Measurements from ENCODE around the gene CALHM5.

- TF ChIP-seq, protein P1, sequence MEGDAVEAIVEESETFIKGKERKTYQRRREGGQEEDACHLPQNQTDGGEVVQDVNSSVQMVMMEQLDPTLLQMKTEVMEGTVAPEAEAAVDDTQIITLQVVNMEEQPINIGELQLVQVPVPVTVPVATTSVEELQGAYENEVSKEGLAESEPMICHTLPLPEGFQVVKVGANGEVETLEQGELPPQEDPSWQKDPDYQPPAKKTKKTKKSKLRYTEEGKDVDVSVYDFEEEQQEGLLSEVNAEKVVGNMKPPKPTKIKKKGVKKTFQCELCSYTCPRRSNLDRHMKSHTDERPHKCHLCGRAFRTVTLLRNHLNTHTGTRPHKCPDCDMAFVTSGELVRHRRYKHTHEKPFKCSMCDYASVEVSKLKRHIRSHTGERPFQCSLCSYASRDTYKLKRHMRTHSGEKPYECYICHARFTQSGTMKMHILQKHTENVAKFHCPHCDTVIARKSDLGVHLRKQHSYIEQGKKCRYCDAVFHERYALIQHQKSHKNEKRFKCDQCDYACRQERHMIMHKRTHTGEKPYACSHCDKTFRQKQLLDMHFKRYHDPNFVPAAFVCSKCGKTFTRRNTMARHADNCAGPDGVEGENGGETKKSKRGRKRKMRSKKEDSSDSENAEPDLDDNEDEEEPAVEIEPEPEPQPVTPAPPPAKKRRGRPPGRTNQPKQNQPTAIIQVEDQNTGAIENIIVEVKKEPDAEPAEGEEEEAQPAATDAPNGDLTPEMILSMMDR (IDR thresholded peaks at IDR 0.05): no peak
- no peak for TF ChIP-seq POLR2A (IDR thresholded peaks at IDR 0.05)
Observed at GRCh38 chr6:116535109-116535508, 23.7 kb downstream of the CALHM5 start.
